GM12801 (cell line): ENCODE results near the gene SLC35F3.

ENCODE experiments used
- CTCF ChIP-seq: IDR thresholded peaks from one replicate; pipeline ENCODE4 v1.5.1; 2011; ENCODE audit warnings: control low read depth; ENCODE audit not compliant: insufficient read length; ENCODE audit errors: extremely low read depth

The SLC35F3 gene

DNA sequence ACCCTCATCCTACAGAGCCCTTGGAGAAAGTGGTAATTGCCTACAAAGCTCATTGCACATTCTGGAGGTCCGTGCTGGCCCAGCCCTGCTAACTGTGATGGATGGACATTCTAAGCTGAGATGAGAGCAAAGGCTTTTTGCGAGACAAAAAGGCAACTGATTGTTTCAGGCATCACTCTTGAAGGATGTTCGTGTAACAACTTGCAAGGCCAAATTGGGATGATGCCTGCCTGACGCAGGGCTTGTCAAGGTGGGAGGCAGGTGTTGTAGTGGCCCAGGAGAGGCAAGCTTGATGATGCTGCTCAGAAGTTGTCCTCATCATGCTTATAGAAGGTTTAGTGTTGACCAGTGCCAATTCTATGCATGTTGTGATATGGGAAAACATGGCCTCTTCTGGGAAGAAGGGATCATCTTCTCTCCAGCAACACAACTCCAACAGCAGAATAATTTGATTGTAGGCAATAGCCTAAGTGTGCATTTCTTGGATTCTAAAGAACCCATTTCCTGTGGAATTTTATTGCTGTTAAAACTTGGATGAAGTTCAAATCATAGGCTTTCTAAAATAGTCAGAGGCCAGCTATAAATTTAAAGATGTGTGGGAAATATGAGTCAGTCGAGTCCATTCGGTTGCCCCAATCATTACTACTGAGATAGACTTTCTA, 366.2 kb downstream of the SLC35F3 start:
- TF ChIP-seq CTCF, result no peak

DNA sequence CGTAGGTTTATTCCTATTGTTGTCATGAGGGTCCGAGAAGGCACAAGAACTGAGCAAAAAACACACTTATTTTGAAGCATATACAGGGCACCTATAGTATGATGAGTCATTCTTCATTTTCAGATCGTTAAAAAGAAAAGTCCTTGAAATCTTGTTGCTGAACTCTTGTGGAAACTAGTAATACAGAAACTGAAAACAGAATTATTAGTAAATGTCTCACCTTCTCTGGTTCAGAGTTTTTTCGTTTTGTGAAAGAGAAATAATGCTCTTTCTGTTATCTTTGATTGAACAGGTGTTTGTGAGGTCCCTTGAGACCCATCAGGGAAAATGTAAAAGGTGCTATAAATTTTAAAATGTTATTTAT, 366.7 kb downstream of the SLC35F3 start:
- no peak for TF ChIP-seq CTCF

DNA sequence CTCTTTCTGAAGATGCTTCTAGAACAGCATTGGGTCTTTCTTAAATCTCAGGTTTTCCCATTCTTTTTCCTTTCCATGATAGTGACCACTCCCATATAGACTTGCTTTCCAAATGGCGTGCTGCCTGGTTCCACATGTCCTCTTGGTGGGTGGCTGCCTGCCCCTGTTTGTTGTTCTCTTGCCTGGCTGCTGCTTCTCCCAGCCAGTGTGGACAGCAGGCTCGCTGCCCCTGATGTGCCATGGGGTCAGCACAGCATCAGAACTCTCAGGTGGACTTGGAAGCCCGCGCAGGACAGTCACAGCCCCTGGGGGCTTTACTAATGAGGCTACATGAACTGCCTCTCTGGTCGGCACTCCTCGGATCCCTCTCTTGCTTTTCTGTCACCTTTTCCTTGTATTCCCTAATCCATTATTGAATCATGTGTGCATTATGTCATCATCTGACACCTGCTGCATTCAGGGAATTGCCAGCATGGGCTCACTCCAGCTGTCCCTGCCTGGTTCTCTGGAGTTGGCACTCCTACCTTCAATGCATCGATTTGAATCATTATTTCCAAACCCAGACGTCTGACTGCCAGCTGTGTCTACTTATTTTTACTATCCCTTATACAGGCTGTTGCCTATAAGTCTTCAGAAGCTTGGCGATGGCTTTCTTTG, 368.3 kb downstream of the SLC35F3 start:
- TF ChIP-seq CTCF, result no peak

- no peak for TF ChIP-seq CTCF
Measured at GRCh38 chr1:234273981-234274380, 369.5 kb downstream of the SLC35F3 start.

GRCh38 chr1:234276151-234276788, 371.8 kb downstream of the SLC35F3 start:
- TF ChIP-seq CTCF, result no peak

- no peak for TF ChIP-seq CTCF
Measured at GRCh38 chr1:234277161-234277868, 372.8 kb downstream of the SLC35F3 start.

GRCh38 chr1:234279021-234279420, 374.5 kb downstream of the SLC35F3 start:
- no peak for TF ChIP-seq CTCF
